ENCODE results near the gene B4GALT5. TPM values are rescaled to one million over a fixed set of nuclear protein-coding genes. Genes with fewer than 3 reads are reported as not detected.

Gene B4GALT5
- total and polyA plus RNA-seq, 12 donors, result 14.2 to 137 (median 69.1) TPM

- peaks cover 38 to 93% of the 10 kb centered on the region in 2 donors for H3K4me1 ChIP-seq (replicated peaks in 1 of 2)
Measured at GRCh38 chr20:49704932-49705336, 8.7 kb downstream of the B4GALT5 start.

GRCh38 chr20:49701916-49702315 lies 11.8 kb downstream of the B4GALT5 start:
- DNase-seq, result no peak
- TF ChIP-seq POLR2A (IDR thresholded peaks at IDR 0.05), result no peak
- TF ChIP-seq CTCF (IDR thresholded peaks at IDR 0.05), result no peak
- Histone ChIP-seq H3K27ac (peak overlapping the region; percentile 9 to 71 (median 26)), H3K9me3 (replicated peaks in 1 of 3) (no peaks in the 10 kb centered on the region), H3K4me1 (replicated peaks in 1 of 2) (peaks cover 38 to 91% of the 10 kb centered on the region in 2 donors), H3K27me3 (no peaks in the 10 kb centered on the region), H3K4me3 (no peak overlapping the region), H3K36me3 (replicated peaks in 1 of 2) (no peaks in the 10 kb centered on the region)
- WGBS, 4 donors, result 74 to 84% (median 79%) methylated on average over 8 of the region's 8 CpGs
- intact Hi-C loops (cut with DNase I), result no loop called here

More at GRCh38 chr20:49704932-49705336, 8.7 kb downstream of the B4GALT5 start:
- WGBS, 4 donors, result 71 to 86% (median 77%) methylated on average over 1 of the region's 1 CpG
- Histone ChIP-seq H3K27ac (peak overlapping the region in 2 of 5 donors; percentile 15 to 16), H3K9me3 (replicated peaks in 1 of 3) (no peaks in the 10 kb centered on the region), H3K4me3 (no peak overlapping the region), H3K27me3 (no peaks in the 10 kb centered on the region), H3K36me3 (replicated peaks in 1 of 2) (no peaks in the 10 kb centered on the region)
- intact Hi-C loops (cut with DNase I), result no loop called here
- DNase-seq, result no peak
- TF ChIP-seq CTCF (IDR thresholded peaks at IDR 0.05), result no peak
- no peak for TF ChIP-seq POLR2A (IDR thresholded peaks at IDR 0.05)

GRCh38 chr20:49701241-49701790 lies 12.4 kb downstream of the B4GALT5 start:
- intact Hi-C loops (cut with DNase I), result no loop called here
- Histone ChIP-seq H3K4me1 (replicated peaks in 1 of 2) (peaks cover 34 to 91% of the 10 kb centered on the region in 2 donors), H3K27ac (peak overlapping the region; percentile 9 to 71 (median 67))

More at GRCh38 chr20:49701241-49701790, 12.4 kb downstream of the B4GALT5 start:
- H3K9me3 ChIP-seq (replicated peaks in 1 of 3), result no peaks in the 10 kb centered on the region
- H3K27me3 ChIP-seq, result no peaks in the 10 kb centered on the region
- peak in 1 of 7 donors; percentile 40 for DNase-seq
- TF ChIP-seq CTCF (IDR thresholded peaks at IDR 0.05), result no peak
- TF ChIP-seq POLR2A (IDR thresholded peaks at IDR 0.05), result no peak
- no peaks in the 10 kb centered on the region for H3K36me3 ChIP-seq (replicated peaks in 1 of 2)
- no peak overlapping the region for H3K4me3 ChIP-seq
- WGBS, 4 donors, result 29 to 34% (median 31%) methylated on average over 5 of the region's 5 CpGs
